Central memory CD4-positive, alpha-beta T cell (primary cell): ENCODE results near the gene PANK1.

Experiments used
- DNase-seq: peaks from one replicate; pipeline ENCODE4 v3.0.0; 2022

Gene PANK1

DNA sequence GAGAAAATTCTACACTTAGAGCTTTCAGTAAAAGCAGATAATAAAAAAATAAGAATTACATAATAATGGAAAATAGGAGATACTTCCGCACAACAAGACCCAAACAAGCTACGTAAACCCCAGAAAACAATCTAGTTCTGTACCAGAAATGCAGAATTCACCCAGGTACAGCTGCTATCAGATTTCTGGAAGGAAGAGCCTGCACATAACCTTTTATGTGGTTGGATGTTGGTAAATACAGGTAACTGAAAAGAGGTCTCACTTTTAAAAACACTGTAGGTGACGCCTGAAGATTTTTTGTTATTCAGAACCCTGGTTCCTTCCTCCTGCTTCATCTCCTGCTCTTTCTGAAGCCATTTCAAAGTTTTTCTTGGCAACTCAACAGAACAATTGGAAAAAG lies 29.9 kb downstream of the PANK1 start:
- DNase-seq, result peak; percentile 49

DNA sequence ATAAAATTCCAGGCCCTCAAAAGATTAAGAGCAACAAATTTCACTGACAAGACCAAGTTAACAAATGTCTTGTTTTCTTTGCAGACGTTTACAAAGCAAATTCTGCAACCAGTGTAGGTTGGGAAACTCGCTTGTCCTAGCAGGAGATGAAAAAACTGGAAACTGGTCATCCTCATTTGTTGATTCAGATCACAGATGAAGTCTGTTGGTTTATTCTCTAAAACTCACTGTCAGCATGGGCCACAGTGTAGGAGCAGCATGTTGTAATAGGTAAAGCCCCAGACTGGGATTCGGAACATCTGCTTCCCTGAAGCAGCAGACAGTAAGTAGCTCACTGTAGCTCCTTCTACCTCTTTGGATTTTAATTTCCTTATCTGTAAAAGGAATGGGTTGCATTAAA lies 31.5 kb downstream of the PANK1 start:
- no peak for DNase-seq

DNA sequence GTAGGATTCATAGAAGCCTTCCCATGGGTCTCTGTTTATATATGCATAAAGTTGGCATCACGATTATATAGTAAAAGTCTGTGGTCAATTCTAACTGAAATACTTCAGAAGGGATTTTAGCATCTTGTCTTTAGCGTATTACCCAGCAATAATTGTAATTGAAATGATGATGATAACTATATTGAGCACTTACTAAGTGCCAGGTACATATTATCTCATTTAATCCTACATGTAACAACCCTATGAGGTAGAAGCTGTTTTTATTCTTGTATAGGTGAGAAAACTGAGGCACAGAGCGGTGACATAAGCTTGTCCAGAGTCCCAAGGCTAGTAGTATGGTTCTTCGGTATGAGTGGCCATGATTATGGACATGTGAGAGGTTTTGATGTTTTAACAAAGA lies 33.8 kb downstream of the PANK1 start:
- DNase-seq, result no peak

- no peak for DNase-seq
Measured at GRCh38 chr10:89609833-89610346, 35.2 kb downstream of the PANK1 start.

DNA sequence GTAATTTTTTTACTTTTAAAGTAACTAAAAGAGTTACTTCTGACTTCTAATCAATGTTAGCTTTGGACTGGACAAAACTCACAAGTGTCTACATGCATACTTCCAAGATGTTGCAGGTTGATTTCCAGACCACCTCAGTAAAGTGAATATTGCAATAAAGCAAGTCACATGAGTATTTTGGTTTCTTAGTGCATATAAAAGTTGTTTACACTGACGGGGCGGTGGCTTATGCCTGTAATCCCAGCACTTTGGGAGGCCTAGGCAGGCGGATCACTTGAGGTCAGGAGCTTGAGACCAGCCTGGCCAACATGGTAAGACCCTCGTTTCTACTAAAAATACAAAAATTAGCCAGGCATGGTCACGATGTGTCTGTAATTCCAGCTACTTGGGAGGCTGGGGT lies 40.8 kb downstream of the PANK1 start:
- no peak for DNase-seq

GRCh38 chr10:89602919-89603318 lies 42.1 kb downstream of the PANK1 start:
- DNase-seq, result no peak

GRCh38 chr10:89601728-89602361 lies 43.2 kb downstream of the PANK1 start:
- DNase-seq, result no peak

- DNase-seq, result no peak
Measured at GRCh38 chr10:89600041-89600440, 45.0 kb downstream of the PANK1 start.

DNA sequence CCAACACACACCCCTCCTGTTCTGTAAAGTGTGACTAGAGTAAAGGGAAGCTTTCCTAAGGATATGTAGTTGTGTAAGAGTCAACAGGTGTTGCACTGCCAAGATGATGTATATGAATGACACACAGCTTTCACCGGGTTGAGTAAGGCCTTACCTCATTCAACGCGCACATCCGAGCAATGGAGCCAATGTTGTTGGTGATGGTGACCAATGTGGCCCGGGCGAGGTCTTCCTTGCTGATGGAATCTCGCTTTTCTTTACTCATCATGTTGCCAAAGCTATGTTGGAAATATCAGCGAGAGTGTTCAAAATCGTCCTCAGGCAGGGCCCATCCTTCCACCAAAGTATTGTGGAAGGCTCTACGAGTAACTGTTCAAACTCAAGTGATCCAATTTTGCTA lies 52.0 kb downstream of the PANK1 start:
- no peak for DNase-seq

DNA sequence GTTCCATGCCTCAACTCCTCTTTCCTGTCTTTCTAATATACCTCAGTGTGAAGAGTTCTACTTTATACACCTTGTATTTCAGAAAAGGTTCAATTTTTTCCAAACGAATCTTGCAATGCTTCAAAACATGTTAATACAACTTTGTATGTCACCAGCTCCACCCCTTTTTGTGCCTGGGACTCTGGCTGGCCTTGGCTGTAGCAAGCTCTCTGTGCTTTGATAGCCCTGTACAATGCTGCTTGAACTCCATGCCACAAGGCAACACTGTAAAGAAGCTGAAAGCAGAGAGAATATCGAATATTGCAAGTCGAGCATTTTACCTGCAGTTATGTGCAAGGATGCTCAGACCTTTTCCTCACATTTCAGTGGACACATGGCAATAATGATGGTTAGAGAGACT lies 52.5 kb downstream of the PANK1 start:
- no peak for DNase-seq

- no peak for DNase-seq
Measured at GRCh38 chr10:89591796-89592271, 53.2 kb downstream of the PANK1 start.

DNA sequence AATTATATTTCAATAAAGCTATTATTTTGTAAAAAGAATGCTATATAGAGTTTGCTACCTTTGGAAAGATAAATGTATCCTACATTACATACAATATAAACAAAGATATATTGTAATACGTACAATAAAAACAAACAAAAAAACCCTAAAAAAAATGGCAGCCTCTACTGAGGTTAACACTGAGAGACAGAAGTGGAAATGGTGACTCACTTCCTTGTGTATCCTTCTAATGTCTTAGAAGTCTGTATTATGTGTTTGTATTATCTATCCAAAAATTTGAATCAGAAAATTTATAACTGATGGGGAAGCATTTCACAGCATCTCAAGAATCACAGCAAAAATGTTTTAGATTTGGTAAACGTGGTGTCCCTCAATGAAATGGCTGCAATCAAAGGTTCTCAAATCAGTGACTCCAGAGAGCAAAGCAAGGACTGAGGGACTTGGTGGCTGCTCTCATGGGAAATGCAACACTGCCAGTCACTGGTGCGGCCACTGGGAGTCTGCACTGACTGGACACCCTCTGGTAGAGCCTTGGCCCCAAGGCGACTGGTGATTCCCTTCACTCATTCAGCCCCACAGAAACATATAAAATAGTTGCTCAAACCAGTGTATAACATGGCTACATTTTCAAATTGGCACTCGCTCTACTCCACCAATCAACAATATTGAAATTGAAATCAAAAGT lies 53.8 kb downstream of the PANK1 start:
- DNase-seq, result no peak

DNA sequence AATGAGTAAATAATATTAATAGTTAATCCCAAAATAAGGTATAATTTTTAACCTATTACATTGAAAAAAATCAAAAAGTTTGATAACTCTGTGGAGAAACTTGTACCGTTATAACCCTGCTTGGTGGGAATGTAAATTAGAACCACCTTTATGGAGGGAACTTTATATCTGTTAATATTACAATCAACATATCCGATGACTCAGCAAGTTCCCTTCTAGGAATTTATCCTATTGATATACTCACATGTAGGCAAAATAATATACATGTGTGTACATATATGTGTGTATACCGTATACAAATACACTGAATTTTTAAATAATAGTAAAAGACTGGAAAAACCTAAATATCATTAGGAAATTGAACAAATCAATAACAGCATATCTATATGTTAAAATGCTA lies 54.7 kb downstream of the PANK1 start:
- DNase-seq, result no peak

GRCh38 chr10:89589101-89589720 lies 55.8 kb downstream of the PANK1 start:
- no peak for DNase-seq

DNA sequence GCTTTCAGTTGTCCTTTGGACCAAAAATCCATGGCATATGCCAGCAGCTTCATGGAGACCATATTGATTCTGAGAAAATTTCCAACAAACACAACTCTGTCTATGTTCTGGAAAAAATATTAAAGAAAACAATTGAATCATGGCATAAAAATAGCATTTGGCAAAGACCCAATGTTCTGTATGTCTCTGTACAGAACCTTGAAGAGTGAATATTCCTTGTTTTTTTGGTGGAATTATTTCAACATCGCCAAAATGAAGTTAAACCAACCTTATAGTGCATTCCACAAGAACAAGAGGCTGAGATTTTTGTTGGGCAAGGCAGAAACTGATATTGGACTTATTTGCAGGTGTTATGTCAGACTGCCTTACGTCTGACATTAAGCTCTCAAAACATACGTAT lies 56.4 kb downstream of the PANK1 start:
- no peak for DNase-seq

DNA sequence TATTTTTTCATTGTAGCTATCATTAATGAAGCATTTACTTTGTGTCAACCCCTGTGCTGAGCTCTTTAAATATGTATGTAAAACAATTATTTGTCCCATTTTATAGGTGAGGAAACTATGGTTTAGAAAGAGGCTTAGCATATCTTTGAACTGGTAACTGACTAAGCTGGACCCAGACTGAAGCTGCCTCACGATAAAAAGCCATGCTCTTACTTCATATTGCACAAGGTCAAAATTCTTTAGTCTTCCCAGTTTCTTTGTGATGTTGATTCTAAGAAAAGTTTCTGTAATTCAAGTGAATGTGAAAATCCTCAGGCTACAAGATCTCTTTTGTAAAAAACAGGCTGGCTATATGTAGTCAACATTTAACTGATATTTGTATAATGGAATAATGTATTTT lies 63.0 kb downstream of the PANK1 start:
- DNase-seq, result no peak

GRCh38 chr10:89580243-89580642 lies 64.8 kb downstream of the PANK1 start:
- no peak for DNase-seq

DNA sequence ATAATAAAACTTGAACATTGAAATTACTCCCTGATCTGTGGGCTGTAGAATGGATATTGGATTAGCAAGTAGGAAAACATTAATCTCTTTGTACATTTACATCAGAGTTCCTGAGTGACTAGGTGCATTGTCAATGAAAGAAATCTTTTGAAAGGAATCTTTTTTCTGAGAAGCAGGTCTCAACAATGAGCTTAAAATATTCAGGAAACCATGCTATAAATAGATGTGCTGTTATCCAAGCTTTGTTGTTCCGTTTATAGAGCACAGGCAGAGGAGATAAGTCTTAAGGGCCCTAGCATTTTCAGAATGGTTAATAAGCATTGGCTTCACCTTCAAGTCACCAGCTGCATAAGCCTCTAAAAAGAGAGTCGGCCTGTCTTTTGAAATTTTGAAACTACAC lies 68.3 kb downstream of the PANK1 start:
- no peak for DNase-seq

DNA sequence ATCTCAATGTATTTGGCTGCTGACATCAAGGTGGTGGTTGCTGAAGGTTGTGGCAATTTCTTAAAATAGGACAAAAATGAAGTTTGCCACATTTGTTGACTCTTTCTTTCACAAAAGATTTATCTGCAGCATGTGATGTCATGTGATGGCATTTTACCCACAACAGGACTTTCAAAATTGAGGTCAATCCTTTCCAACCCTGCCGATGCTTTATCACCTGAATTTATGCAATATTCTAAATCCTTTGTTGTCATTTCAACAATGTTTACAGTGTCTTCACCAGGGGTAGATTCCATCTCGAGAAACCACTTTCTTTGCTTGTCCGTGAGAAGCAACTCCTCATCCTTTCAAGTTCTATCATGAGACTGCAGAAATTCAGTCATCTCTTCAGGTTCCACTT lies 69.0 kb downstream of the PANK1 start:
- no peak for DNase-seq

- DNase-seq, result no peak
Measured at GRCh38 chr10:89575031-89575430, 70.0 kb downstream of the PANK1 start.

DNA sequence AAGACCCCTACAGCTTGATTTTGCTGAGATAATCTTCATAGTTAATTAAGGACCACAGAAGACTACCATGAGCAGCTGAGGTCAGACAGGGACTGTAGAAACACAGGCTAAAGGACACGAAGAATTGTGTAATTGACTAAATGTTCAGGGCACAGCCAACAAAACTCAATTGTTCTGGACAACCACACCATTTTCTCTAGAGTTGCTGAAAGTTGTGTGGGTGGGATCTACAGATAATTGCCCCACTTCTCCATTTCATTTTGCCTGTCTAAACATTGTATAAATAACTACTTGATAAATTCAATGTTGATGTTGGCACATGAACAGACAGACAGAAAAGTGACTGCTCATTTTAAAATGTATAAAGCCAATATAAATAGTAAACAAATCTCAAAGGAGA lies 70.7 kb downstream of the PANK1 start:
- DNase-seq, result no peak

GRCh38 chr10:89567576-89568245 lies 77.3 kb downstream of the PANK1 start:
- DNase-seq, result no peak

- DNase-seq, result no peak
Measured at GRCh38 chr10:89566992-89567391, 78.0 kb downstream of the PANK1 start.
